Neuronal stem cell (in vitro differentiated cells): ENCODE measurements around the gene RAB5B.

Source experiments
- DNase-seq: peaks from one replicate; pipeline ENCODE4 v3.0.0-alpha.2; 2013; ENCODE audit warnings: low spot score
- H2AFZ ChIP-seq: one replicate; pipeline ENCODE4 v1.6.1; 2013; ENCODE audit warnings: mild to moderate bottlenecking, low read length, inconsistent platforms
- H2AK5ac ChIP-seq: 2 replicates; pipeline ENCODE4 v1.6.1; 2013; ENCODE audit warnings: low read depth, mild to moderate bottlenecking, inconsistent platforms, low read length, moderate library complexity, mixed read lengths
- H2BK120ac ChIP-seq: 2 replicates; pipeline ENCODE4 v1.6.1; 2013; ENCODE audit warnings: low read depth, mild to moderate bottlenecking, inconsistent platforms, low read length, moderate library complexity, mixed read lengths
- H2BK12ac ChIP-seq: one replicate; pipeline ENCODE4 v1.6.1; 2013; ENCODE audit warnings: low read length, inconsistent platforms
- H2BK15ac ChIP-seq: 2 replicates; pipeline ENCODE4 v1.6.1; 2013; ENCODE audit warnings: mild to moderate bottlenecking, low read length, inconsistent platforms, mixed read lengths
- H2BK5ac ChIP-seq: one replicate; pipeline ENCODE4 v1.6.1; 2013; ENCODE audit warnings: inconsistent platforms, mild to moderate bottlenecking, low read length, moderate library complexity
- H3K14ac ChIP-seq: one replicate; pipeline ENCODE4 v1.6.1; 2013; ENCODE audit warnings: low read length, inconsistent platforms
- H3K18ac ChIP-seq: 2 replicates; pipeline ENCODE4 v1.6.1; 2013; ENCODE audit warnings: low read length, inconsistent platforms
- H3K23ac ChIP-seq: 2 replicates; pipeline ENCODE4 v1.6.1; 2013; ENCODE audit warnings: low read depth, mild to moderate bottlenecking, mixed read lengths, low read length, inconsistent platforms; ENCODE audit not compliant: poor library complexity
- H3K27ac ChIP-seq: replicated peaks from 3 replicates; pipeline ENCODE4 v1.5.1; 2013; ENCODE audit warnings: low read length, inconsistent platforms
- H3K27me3 ChIP-seq, 3 experiments: 2 replicates each; pipeline ENCODE4 v1.6.1; 2013; ENCODE audit warnings: low read length in 3 of 3, mild to moderate bottlenecking in 2 of 3, inconsistent platforms in 1 of 3, low read depth in 1 of 3, mixed read lengths in 1 of 3, moderate library complexity in 1 of 3; ENCODE audit not compliant: control insufficient read depth in 3 of 3, insufficient read depth in 3 of 3
- H3K36me3 ChIP-seq, 2 donors: replicated peaks in 1 of 2; 2 replicates each; pipeline ENCODE4 v1.6.1; 2013; ENCODE audit warnings: low read length in 2 of 2; ENCODE audit not compliant: control insufficient read depth in 2 of 2, insufficient read depth in 2 of 2
- H3K4ac ChIP-seq: 2 replicates; pipeline ENCODE4 v1.6.1; 2013; ENCODE audit warnings: inconsistent platforms, mild to moderate bottlenecking, low read length, moderate library complexity
- H3K4me1 ChIP-seq, 2 donors: 1 replicate in 1 of 2; 2 replicates in 1 of 2; pipeline ENCODE4 v1.6.1; 2013; ENCODE audit warnings: low read length in 2 of 2, low read depth in 1 of 2; ENCODE audit not compliant: control insufficient read depth in 2 of 2, insufficient read depth in 1 of 2
- H3K4me2 ChIP-seq: one replicate; pipeline ENCODE4 v1.6.1; 2013; ENCODE audit warnings: mild to moderate bottlenecking, low read length, inconsistent platforms; ENCODE audit not compliant: insufficient read depth, poor library complexity, severe bottlenecking
- H3K4me3 ChIP-seq, 2 donors: 2 replicates each; pipeline ENCODE4 v1.5.1; 2013; ENCODE audit warnings: low read length in 2 of 2, mild to moderate bottlenecking in 2 of 2, inconsistent platforms in 1 of 2, moderate library complexity in 1 of 2
- H3K79me1 ChIP-seq: one replicate; pipeline ENCODE4 v1.6.1; 2013; ENCODE audit warnings: low read depth, mild to moderate bottlenecking, inconsistent platforms, low read length, moderate library complexity
- H3K9ac ChIP-seq: one replicate; pipeline ENCODE4 v1.6.1; 2013; ENCODE audit warnings: mild to moderate bottlenecking, low read depth, low read length, inconsistent platforms; ENCODE audit not compliant: poor library complexity
- H3K9me3 ChIP-seq, 2 donors: replicated peaks in 1 of 2; 2 replicates each; pipeline versions ENCODE3 to v1.6.1; 2013; ENCODE audit warnings: low read length in 2 of 2, mild to moderate bottlenecking in 2 of 2, inconsistent platforms in 1 of 2, low read depth in 1 of 2, mixed read lengths in 1 of 2, moderate library complexity in 1 of 2; ENCODE audit not compliant: control insufficient read depth in 2 of 2, insufficient read depth in 1 of 2
- H4K8ac ChIP-seq: one replicate; pipeline ENCODE4 v1.6.1; 2013; ENCODE audit warnings: low read depth, mild to moderate bottlenecking, inconsistent platforms, low read length, moderate library complexity
- H4K91ac ChIP-seq: one replicate; pipeline ENCODE4 v1.6.1; 2013; ENCODE audit warnings: low read length, low read depth, mild to moderate bottlenecking, inconsistent platforms; ENCODE audit not compliant: poor library complexity
- WGBS, 2 donors: extraction: QIAGEN DNeasy Blood & Tissue Kit; methylation state at CpG; one replicate each; pipeline ENCODE4 v1.1.7; 2013; ENCODE audit warnings: missing lambda C conversion rate in 2 of 2, mixed read lengths in 1 of 2; ENCODE audit not compliant: insufficient read length in 2 of 2, insufficient replicate concordance in 1 of 2; ENCODE audit errors: extremely low coverage in 2 of 2; 5-methylcytosine and 5-hydroxymethylcytosine counted together

RAB5B gene

DNA sequence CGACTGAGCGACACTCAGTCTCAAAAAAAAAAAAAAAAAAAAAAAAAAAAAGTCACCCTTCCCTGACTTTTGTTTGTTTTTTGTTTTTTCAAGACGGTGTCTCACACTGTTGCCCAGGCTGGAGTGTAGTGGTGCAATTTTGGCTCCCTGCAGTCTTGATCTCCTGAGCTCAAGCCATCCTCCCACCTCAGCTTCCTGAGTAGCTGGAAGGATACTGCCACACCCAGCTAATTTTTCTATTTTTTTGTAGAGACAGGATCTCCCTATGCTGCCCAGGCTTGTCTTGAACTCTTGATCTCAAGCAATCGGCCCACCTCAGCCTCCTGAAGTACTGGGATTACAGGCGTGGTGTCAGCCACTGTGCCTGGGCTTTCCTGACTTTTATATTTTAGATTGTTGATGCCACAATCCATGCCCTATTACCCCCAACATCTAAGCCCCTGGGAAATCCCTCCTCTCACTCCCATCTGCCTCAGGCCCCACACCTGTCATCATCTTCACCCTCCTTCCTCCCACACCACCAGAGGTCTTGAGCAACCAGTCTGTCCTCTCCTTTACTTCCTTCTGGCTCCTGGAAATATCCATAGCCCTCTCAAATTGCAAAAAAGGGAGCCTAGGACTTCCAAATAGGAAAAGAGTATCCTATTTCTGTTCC lies 54.8 kb downstream of the RAB5B start:
- no peak overlapping the region for H2BK15ac ChIP-seq
- H3K27me3 ChIP-seq = no peaks in the 10 kb centered on the region
- no peak overlapping the region for H3K9ac ChIP-seq
- H4K8ac ChIP-seq = no peak overlapping the region
- H4K91ac ChIP-seq = no peak overlapping the region
- no peak overlapping the region for H2AK5ac ChIP-seq
- no peak overlapping the region for H3K4me2 ChIP-seq
- no peak overlapping the region for H3K4me3 ChIP-seq
- no peaks in the 10 kb centered on the region for H3K4me1 ChIP-seq
- no peak overlapping the region for H3K23ac ChIP-seq
- H3K36me3 ChIP-seq = peaks cover 42 to 97% of the 10 kb centered on the region in 2 donors
- H3K4ac ChIP-seq = no peak overlapping the region
- no peak overlapping the region for H2AFZ ChIP-seq
- H2BK12ac ChIP-seq = no peak overlapping the region
- no peak for DNase-seq
- H3K27ac ChIP-seq = no peak overlapping the region
- H3K79me1 ChIP-seq = peaks cover 4% of the 10 kb centered on the region
- no peak overlapping the region for H2BK120ac ChIP-seq
- no peak overlapping the region for H3K14ac ChIP-seq
- H2BK5ac ChIP-seq = no peak overlapping the region
- H3K18ac ChIP-seq = no peak overlapping the region
- H3K9me3 ChIP-seq = peaks cover 0 to 2% of the 10 kb centered on the region in 2 donors
- no CpG with 5 or more reads among the region's 5 CpGs for WGBS, 2 donors

DNA sequence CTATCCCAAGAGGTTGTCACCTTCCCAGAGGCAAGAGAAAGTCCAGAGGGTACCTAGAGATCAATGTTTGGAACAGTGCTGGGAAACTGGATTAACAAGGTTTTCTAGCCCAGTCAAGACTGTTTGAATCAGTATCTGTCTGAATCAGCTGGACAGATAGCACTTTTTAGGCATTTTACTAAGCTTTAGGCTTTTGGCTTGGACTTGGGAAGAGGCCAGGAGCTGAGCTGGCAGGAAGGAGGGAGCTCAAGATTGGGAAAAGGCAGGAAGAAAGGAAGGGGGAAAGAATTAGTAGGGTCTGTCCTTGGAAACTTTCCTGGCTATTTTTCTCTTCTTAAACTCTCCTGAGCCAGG lies 55.3 kb downstream of the RAB5B start:
- no peak overlapping the region for H3K4ac ChIP-seq
- no peak overlapping the region for H3K4me2 ChIP-seq
- H4K91ac ChIP-seq = no peak overlapping the region
- H3K18ac ChIP-seq = no peak overlapping the region
- no peaks in the 10 kb centered on the region for H3K27me3 ChIP-seq
- H4K8ac ChIP-seq = no peak overlapping the region
- H3K9ac ChIP-seq = no peak overlapping the region
- no peak overlapping the region for H3K4me3 ChIP-seq
- no peaks in the 10 kb centered on the region for H3K4me1 ChIP-seq
- no peak overlapping the region for H2AK5ac ChIP-seq
- no peak overlapping the region for H2BK15ac ChIP-seq
- H2BK5ac ChIP-seq = no peak overlapping the region
- no peak overlapping the region for H2BK12ac ChIP-seq
- peaks cover 0 to 2% of the 10 kb centered on the region in 2 donors for H3K9me3 ChIP-seq
- no peak overlapping the region for H3K23ac ChIP-seq
- no peak for DNase-seq
- peaks cover 42 to 95% of the 10 kb centered on the region in 2 donors for H3K36me3 ChIP-seq
- H2AFZ ChIP-seq = no peak overlapping the region
- H3K14ac ChIP-seq = no peak overlapping the region
- H3K79me1 ChIP-seq = peaks cover 4% of the 10 kb centered on the region
- H3K27ac ChIP-seq = no peak overlapping the region
- H2BK120ac ChIP-seq = no peak overlapping the region

DNA sequence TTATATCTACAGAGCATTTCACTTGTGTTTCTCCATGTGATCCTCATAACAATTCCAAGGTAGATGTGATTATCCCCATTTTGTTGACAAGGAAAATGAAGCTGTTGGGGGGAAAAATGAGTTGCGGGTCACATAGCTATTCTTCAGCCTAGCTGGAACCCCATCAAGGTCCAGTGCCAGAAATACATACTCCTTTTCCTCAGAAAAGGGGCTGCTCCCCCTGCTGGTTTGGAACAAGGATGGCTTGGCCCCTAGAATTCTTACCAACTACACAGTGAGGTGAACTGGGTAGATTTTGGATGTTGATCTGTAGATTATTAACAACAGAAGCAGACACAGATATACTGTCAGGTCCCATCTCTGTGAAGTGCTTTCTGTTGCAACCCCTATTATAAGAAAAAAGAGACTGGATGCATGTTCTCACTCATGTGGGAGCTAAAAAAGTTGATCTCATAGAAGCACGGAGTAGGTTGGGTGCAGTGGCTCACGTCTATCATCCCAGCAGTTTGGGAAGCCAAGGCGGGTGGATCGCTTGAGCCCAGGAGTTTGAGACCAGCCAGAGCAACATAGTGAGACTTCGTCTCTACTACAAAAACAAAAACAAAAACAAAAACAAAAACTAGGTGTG lies 55.9 kb downstream of the RAB5B start:
- Histone ChIP-seq H3K14ac (no peak overlapping the region), H2BK120ac (no peak overlapping the region), H3K36me3 (peaks cover 47 to 95% of the 10 kb centered on the region in 2 donors), H3K4me2 (no peak overlapping the region), H3K79me1 (peaks cover 2% of the 10 kb centered on the region), H2BK12ac (no peak overlapping the region), H3K4me1 (no peaks in the 10 kb centered on the region), H3K27me3 (no peaks in the 10 kb centered on the region), H2AFZ (no peak overlapping the region), H2AK5ac (no peak overlapping the region), H3K9me3 (peaks cover 0 to 2% of the 10 kb centered on the region in 2 donors), H3K27ac (no peak overlapping the region), H4K91ac (no peak overlapping the region), H3K9ac (no peak overlapping the region), H3K18ac (no peak overlapping the region), H2BK15ac (no peak overlapping the region), H3K23ac (no peak overlapping the region), H3K4me3 (no peak overlapping the region), H4K8ac (no peak overlapping the region), H3K4ac (no peak overlapping the region), H2BK5ac (no peak overlapping the region)
- no peak for DNase-seq
- WGBS, 2 donors = no CpG with 5 or more reads among the region's 6 CpGs

DNA sequence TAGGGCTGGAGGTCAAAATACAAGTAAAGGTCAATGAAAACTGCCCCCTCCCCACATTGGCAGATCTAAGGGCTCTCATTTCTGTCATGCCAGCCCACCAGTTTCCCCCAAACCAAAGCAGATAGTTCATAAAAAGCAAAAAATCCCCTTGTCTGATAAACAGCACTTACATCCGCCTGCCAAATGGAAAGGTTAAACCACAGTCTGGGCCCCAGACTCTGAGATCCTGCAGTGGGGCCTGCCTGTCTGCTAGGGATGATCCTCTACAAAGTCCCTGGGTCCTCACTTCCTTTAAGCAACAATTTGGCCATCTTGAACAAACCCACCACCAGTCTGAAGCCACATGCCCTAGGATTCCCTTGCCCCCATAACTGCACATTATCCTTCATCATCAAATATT lies 58.1 kb downstream of the RAB5B start:
- Histone ChIP-seq H3K4me2 (no peak overlapping the region), H4K8ac (no peak overlapping the region), H3K4me3 (no peak overlapping the region), H3K27me3 (no peaks in the 10 kb centered on the region), H3K18ac (no peak overlapping the region), H2AFZ (no peak overlapping the region), H4K91ac (no peak overlapping the region), H3K23ac (no peak overlapping the region), H3K27ac (no peak overlapping the region), H2BK15ac (no peak overlapping the region), H2AK5ac (no peak overlapping the region), H3K79me1 (peaks cover 2% of the 10 kb centered on the region), H3K14ac (no peak overlapping the region), H2BK5ac (no peak overlapping the region), H3K36me3 (peaks cover 49 to 95% of the 10 kb centered on the region in 2 donors), H2BK12ac (no peak overlapping the region), H3K9ac (no peak overlapping the region), H3K4ac (no peak overlapping the region), H3K4me1 (no peaks in the 10 kb centered on the region), H2BK120ac (no peak overlapping the region), H3K9me3 (peaks cover 0 to 2% of the 10 kb centered on the region in 2 donors)
- DNase-seq = no peak
- no CpG with 5 or more reads among the region's 1 CpG for WGBS, 2 donors
